GM18909 (cell line): ENCODE measurements around the gene BST2.
A peak's percentile ranks its signal among the peaks of the same experiment; 100 is the strongest.

Source experiments
- ATAC-seq: cut with Tn5 transposase; IDR thresholded peaks from one replicate; pipeline ENCODE4 v1.9.1; 2021; ENCODE audit warnings: mild to moderate bottlenecking; ENCODE audit not compliant: unreplicated experiment, poor library complexity

The BST2 gene

GRCh38 chr19:17419621-17420474 is 14.4 kb upstream of the BST2 start, which contains the start of gene MVB12A:
MVB12A (plus strand) TSS chr19:17420047; CDS start chr19:17420136, 89 bp downstream.
- peak; percentile 87 for ATAC-seq

DNA sequence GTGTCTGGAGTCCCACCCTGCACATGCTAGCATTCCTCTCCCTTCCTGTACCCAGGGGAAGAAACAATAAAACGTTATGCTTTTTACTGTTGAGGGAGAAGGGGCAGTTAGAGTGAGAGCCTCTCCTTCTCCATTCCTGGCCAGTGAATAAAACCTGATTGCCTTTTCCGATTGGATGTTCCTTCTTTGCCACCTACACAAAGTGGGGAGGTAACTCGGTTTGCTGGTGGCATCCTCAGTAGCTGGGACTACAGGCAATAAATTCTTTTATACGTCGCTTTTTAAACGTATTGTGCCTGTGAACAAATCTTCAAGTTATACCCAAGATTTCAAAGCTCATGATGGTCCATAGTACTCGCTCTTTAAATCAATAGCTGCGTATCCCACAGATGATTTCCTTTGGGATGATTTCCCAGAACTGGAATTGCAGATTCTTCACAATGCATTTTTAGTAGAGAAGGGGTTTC is 13.8 kb upstream of the BST2 start:
- no peak for ATAC-seq

DNA sequence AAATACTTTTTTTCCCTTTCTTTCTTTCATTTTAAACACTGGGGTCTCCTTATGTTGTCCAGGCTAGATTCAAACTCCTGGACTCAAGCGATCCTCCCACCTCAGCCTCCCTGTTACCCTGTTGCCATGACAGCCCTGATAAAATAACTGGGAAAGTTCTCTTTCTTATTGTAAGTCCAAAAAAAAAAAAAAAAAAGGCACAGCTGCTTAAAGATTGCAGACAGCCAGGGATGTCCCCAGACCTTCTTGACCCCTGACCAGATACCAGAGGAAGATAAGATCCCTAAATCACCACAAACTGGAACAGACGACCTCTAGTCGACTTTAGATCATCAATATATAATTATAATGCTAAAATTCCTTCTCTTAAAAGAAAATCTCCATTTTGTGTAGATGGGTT is 13.3 kb upstream of the BST2 start:
- no peak for ATAC-seq

GRCh38 chr19:17415121-17415520 is 9.7 kb upstream of the BST2 start:
- no peak for ATAC-seq

DNA sequence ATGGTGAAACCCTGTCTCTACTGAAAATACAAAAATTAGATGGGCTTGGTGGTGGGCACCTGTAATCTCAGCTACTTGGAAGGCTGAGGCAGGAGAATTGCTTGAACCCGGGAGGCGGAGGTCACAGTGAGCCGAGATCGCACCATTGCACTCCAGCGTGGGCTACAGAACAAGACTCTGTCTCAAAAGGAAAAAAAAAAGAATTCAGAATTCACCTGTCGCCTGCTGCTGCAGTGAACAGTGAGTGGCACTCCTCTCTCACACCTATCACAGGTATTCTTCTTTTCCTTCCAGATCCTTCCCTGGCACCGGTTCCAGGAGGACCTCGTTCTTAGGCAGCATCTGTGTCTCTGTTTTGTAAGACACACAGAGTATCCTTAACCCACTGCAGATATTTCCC is 8.7 kb upstream of the BST2 start:
- ATAC-seq = no peak

- no peak for ATAC-seq
Measured at GRCh38 chr19:17411801-17412200, 6.4 kb upstream of the BST2 start.

- ATAC-seq = no peak
Measured at GRCh38 chr19:17409990-17410389, 4.6 kb upstream of the BST2 start.

- ATAC-seq = no peak
Measured at GRCh38 chr19:17406887-17407196, 1.4 kb upstream of the BST2 start.

- peak; percentile 13 for ATAC-seq
Measured at GRCh38 chr19:17406046-17406886, 836 bp upstream of the BST2 start.

- ATAC-seq = no peak
Measured at GRCh38 chr19:17404621-17405249, 695 bp downstream of the BST2 start.

- ATAC-seq = no peak
Measured at GRCh38 chr19:17404015-17404414, 1.4 kb downstream of the BST2 start.

GRCh38 chr19:17402982-17403855 is 2.2 kb downstream of the BST2 start:
- no peak for ATAC-seq

GRCh38 chr19:17401628-17402027 is 3.8 kb downstream of the BST2 start:
- no peak for ATAC-seq

DNA sequence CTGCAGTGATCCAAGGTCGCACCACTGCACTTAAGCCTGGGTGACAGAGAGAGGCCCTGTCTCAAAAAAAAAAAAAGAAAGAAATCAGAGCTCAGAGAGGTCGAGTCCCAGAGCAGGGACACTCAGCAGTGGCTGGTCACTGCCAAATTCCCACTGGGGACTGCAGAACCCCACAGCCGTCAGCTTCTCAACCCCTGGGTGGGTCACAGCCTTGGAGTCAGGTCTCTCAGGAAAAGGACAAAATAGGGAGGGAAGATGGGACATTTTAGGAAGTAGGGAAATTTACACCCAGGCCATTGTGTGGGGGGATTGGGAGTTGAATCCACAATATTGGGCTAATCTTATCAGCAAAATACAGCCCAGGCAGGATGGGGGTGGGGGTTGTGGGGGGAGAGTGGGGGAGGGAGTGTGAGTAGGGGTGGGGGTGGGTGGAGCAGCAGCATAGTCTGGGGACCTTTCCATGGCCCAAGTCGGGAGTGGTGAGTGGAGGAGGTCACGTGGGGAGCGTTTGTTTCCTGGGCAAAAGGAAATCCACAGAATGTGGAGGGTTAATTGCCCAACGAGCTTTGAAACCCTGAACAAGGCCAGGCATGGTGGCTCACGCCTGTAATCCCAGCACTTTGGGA is 6.4 kb downstream of the BST2 start:
- ATAC-seq = no peak

DNA sequence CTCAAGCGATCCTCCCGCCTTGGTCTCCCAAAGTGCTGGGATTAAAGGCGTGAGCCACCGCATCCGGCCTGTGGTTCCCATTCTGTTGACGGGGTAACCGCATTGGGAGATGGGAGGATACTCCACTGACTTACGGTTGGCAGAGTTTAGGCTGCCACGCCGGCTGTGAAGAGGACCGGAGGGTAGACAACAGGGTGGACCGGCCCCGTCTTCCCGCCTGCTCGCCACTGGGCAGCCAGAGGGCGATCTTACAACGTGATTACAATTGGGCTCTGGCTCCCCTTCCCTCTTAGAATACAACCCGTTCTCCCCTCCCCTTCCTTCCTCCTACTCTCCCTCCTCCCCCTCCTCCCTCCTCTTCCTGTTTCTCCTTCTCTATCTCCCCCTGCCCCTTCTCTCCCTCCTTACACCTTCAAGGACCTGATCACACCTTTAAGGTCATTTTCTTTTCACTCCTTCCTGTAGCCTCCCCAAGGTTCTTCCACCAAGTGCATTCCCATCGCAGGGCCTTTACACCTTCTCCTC is 10.5 kb downstream of the BST2 start:
- no peak for ATAC-seq

DNA sequence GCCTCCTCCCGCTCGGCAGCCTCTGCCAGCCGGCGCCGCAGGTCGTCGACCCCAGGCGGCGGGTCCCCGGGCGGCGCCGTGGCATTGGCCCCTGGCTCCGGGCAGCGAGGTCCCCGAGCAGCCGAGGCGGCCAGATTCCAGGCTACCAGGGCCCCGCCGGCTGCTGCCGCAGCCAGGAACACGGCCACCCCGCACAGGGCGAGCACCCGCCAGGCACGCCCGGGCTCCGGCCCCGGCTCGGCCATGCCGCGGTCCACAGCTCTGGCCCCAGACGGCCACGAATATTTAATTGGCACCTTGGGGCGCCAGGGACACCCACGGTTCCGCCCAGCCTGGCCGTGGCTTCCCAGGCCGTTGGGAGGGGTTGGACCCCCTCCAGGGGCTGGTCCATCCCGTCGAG is 11.5 kb downstream of the BST2 start, which contains the start of gene CCDC194:
Gene CCDC194, minus strand, starts transcription at position 283 of the 400 bp plus-strand sequence. Its CDS starts 38 bp downstream, at position 245.
- ATAC-seq = no peak

DNA sequence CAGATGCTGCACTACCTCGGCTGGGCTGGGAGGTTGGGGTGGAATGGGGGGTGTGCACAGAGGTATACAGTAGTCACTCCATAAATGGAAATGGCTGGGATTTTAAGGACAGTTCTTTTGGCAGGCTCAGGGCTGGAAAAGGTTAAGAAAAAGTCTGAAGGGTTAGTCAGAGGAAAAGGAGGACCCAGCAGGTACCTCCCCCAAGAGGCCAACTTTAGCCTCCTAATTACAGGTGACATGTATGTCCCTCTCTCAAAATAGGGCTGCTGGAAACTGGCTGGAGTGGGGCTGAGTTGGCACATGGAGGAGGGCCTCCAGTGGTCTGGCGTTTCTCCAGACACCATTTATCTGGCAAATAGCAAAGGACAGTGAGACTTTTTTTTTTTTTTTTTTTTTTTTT is 12.4 kb downstream of the BST2 start:
- ATAC-seq = no peak

DNA sequence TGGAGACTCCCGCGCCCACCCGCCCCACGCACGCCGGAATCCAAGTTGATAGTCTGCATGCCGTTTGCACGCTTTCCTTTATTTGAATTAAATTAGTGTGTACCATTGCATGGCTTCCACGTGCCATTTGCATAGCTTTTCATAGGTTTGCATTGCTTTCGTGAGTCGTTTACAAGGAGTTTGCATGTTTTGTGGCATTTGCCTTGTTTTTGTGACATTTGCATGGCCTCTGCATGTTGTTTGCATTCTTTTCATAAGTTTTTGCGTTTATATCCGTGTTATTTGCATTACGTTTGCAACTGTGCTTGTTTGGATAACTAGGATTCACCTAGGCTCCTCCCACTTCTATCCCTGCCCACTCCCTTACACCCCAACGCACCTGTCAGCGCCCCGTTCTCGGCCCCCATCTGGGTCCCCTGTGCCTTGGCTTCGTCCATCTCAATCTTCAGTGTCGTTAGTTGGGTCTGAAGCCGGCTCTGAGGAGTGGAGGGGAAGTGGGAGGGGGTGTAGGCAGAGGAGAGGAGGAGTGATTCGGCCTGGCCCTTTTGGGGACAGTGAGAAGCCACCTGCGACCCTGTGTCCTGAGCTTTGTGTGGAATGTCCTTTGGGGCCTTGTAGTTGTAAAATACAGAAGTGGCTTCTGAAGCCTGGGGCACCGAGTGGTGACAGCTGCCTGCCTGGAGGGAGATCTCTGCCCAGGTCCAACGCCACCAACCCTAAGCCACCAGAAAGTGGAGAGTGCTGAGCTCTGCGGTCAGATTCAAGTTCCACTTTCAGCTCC is 13.9 kb downstream of the BST2 start:
- ATAC-seq = no peak
